ENCODE results near the gene AMMECR1. TPM values are rescaled to one million over a fixed set of nuclear protein-coding genes. Genes with fewer than 3 reads are reported as not detected.

The AMMECR1 gene
- total RNA-seq, 2 experiments from 2014 or later, result 7.8 to 7.9 TPM

DNA sequence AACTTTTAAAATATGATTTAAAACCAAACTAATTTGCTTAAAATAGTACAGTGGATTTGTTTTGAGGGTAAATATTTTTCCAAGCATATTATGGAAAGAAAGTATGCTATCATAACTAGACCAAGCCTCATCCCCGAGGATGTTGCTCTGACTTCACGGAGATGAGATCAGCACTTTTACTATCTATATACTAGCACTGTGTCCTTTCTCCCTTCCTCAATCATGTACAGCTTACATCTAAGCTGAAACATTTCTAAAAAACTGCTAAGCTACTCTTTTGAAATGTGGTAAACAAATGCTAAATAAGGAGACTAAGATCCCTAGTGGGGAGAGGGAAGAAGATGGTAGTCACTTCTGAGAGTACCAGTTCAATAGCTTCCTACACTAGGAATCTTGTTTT, 23.8 kb downstream of the AMMECR1 start:
- Mint-ChIP-seq H3K9me3 (peaks cover 3% of the 10 kb centered on the region), H3K4me3 (no peak overlapping the region), H3K4me1 (ENCODE audit: low read depth) (peaks cover 22% of the 10 kb centered on the region), H3K27ac (no peak overlapping the region), H3K36me3 (ENCODE audit: low read depth) (peaks cover 17% of the 10 kb centered on the region), H3K27me3 (no peaks in the 10 kb centered on the region)
- H3K27me3 ChIP-seq (ENCODE audit: control insufficient read depth in 1 of 2, insufficient read depth in 2 of 2, low read length in 2 of 2), result no peaks in the 10 kb centered on the region
- ChIA-PET POLR2A (no interaction called here), CTCF (interaction anchor here (0.6 to 0.7 kb wide), 2 partner anchors 15 to 150 kb away, joined by 3 read pairs; no protein-coding TSS in a partner anchor)
- H3K36me3 ChIP-seq (ENCODE audit: insufficient read depth, low read length), result no peaks in the 10 kb centered on the region
- ATAC-seq (ENCODE audit: poor library complexity) (no peak), DNase-seq (no peak)
- H3K27ac ChIP-seq (ENCODE audit: low read depth in 1 of 2, low read length in 2 of 2), result no peak overlapping the region
- no peaks in the 10 kb centered on the region for H3K4me1 ChIP-seq (ENCODE audit: insufficient read depth, low read length)
- peaks cover 0 to 5% of the 10 kb centered on the region in 2 experiments for H3K9me3 ChIP-seq (ENCODE audit: control insufficient read depth in 1 of 2, insufficient read depth in 1 of 2, low read length in 2 of 2)
- no peak overlapping the region for H3K4me3 ChIP-seq (ENCODE audit: low read length)
- TF ChIP-seq, protein P1, sequence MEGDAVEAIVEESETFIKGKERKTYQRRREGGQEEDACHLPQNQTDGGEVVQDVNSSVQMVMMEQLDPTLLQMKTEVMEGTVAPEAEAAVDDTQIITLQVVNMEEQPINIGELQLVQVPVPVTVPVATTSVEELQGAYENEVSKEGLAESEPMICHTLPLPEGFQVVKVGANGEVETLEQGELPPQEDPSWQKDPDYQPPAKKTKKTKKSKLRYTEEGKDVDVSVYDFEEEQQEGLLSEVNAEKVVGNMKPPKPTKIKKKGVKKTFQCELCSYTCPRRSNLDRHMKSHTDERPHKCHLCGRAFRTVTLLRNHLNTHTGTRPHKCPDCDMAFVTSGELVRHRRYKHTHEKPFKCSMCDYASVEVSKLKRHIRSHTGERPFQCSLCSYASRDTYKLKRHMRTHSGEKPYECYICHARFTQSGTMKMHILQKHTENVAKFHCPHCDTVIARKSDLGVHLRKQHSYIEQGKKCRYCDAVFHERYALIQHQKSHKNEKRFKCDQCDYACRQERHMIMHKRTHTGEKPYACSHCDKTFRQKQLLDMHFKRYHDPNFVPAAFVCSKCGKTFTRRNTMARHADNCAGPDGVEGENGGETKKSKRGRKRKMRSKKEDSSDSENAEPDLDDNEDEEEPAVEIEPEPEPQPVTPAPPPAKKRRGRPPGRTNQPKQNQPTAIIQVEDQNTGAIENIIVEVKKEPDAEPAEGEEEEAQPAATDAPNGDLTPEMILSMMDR (IDR thresholded peaks at IDR 0.05), result no peak
- intact Hi-C loops (cut with DNase I, micrococcal nuclease), result no loop called here

DNA sequence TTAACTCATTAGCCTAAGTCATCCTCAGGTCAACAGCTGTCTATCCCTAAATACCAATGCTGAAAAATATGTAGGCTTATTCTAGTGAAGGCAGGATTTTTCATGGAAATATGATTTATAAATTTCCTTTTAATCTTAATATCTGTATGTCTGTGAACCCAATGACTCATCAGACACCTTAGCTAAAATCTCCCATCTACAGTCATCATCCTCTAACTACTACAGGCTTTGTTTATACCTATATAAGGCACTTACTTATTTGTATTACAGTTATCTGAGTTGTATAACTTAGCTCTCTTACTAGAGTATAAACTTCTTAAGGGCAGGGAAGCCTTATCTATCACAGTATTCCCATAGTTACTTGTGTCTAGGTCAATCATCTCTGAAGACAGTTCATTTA, 24.2 kb downstream of the AMMECR1 start:
- Histone ChIP-seq H3K27me3 (ENCODE audit: control insufficient read depth in 1 of 2, insufficient read depth in 2 of 2, low read length in 2 of 2) (no peaks in the 10 kb centered on the region), H3K4me3 (ENCODE audit: low read length) (no peak overlapping the region), H3K9me3 (ENCODE audit: control insufficient read depth in 1 of 2, insufficient read depth in 1 of 2, low read length in 2 of 2) (peaks cover 0 to 5% of the 10 kb centered on the region in 2 experiments), H3K27ac (ENCODE audit: low read depth in 1 of 2, low read length in 2 of 2) (no peak overlapping the region), H3K36me3 (ENCODE audit: insufficient read depth, low read length) (no peaks in the 10 kb centered on the region), H3K4me1 (ENCODE audit: insufficient read depth, low read length) (no peaks in the 10 kb centered on the region)
- TF ChIP-seq, protein P1 (IDR thresholded peaks at IDR 0.05), result no peak
- Mint-ChIP-seq H3K36me3 (ENCODE audit: low read depth) (peaks cover 17% of the 10 kb centered on the region), H3K4me1 (ENCODE audit: low read depth) (peaks cover 26% of the 10 kb centered on the region), H3K9me3 (peaks cover 3% of the 10 kb centered on the region), H3K27ac (no peak overlapping the region), H3K4me3 (no peak overlapping the region), H3K27me3 (no peaks in the 10 kb centered on the region)
- intact Hi-C loops (cut with DNase I, micrococcal nuclease), result no loop called here
- CTCF ChIA-PET, result no interaction called here
- POLR2A ChIA-PET, result no interaction called here
- DNase-seq (no peak), ATAC-seq (ENCODE audit: poor library complexity) (no peak)

DNA sequence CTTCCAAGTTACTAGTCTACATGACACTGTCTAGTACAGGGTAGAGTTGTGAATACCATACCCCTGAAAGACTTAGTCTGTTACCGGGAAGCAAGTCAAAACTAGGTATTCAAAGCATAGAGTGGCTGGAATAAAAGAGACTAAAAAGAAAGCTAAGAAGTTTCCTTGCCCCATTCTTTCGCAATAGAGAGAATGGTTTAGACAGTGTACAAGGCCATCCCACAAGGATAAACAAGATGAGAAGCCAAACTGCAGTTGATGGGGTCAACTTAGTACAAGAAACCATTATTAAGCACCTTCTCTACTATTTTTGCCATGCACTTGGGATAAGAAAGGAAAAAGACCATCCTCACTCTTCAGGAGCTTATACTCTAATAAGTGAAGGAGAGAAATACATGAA, 30.3 kb downstream of the AMMECR1 start:
- Histone ChIP-seq H3K4me3 (ENCODE audit: low read length) (no peak overlapping the region), H3K27ac (ENCODE audit: low read depth in 1 of 2, low read length in 2 of 2) (no peak overlapping the region), H3K9me3 (ENCODE audit: control insufficient read depth in 1 of 2, insufficient read depth in 1 of 2, low read length in 2 of 2) (peaks cover 0 to 9% of the 10 kb centered on the region in 2 experiments), H3K36me3 (ENCODE audit: insufficient read depth, low read length) (no peaks in the 10 kb centered on the region), H3K4me1 (ENCODE audit: insufficient read depth, low read length) (no peaks in the 10 kb centered on the region), H3K27me3 (ENCODE audit: control insufficient read depth in 1 of 2, insufficient read depth in 2 of 2, low read length in 2 of 2) (no peaks in the 10 kb centered on the region)
- intact Hi-C loops (cut with DNase I, micrococcal nuclease), result no loop called here
- CTCF ChIA-PET, result no interaction called here
- ATAC-seq (ENCODE audit: poor library complexity), result no peak
- no peak for DNase-seq
- no peaks in the 10 kb centered on the region for H3K27me3 Mint-ChIP-seq
- no peak overlapping the region for H3K4me3 Mint-ChIP-seq
- peaks cover 40% of the 10 kb centered on the region for H3K4me1 Mint-ChIP-seq (ENCODE audit: low read depth)
- POLR2A ChIA-PET, result no interaction called here
- TF ChIP-seq, protein P1 (IDR thresholded peaks at IDR 0.05), result no peak
- no peaks in the 10 kb centered on the region for H3K9me3 Mint-ChIP-seq
- H3K27ac Mint-ChIP-seq, result peak overlapping the region; percentile 49
- H3K36me3 Mint-ChIP-seq (ENCODE audit: low read depth), result peaks cover 20% of the 10 kb centered on the region

Measured in CD4-positive, alpha-beta T cell (primary cell).